B cell (primary cell): ENCODE measurements around the gene CCR5.

Source experiments
- EZH2 ChIP-seq: IDR thresholded peaks from 2 replicates; pipeline ENCODE4 v1.6.1; 2012; ENCODE audit warnings: borderline replicate concordance, low read depth, mild to moderate bottlenecking, moderate library complexity, low read length; ENCODE audit not compliant: insufficient read depth, poor library complexity, severe bottlenecking
- TF ChIP-seq, protein P1 (sequence below): fragments of 200-600 bp; IDR thresholded peaks from one replicate; pipeline ENCODE4 v1.8.0; 2022; ENCODE audit warnings: antibody characterized with exemption, mild to moderate bottlenecking

- TF ChIP-seq, protein P1, sequence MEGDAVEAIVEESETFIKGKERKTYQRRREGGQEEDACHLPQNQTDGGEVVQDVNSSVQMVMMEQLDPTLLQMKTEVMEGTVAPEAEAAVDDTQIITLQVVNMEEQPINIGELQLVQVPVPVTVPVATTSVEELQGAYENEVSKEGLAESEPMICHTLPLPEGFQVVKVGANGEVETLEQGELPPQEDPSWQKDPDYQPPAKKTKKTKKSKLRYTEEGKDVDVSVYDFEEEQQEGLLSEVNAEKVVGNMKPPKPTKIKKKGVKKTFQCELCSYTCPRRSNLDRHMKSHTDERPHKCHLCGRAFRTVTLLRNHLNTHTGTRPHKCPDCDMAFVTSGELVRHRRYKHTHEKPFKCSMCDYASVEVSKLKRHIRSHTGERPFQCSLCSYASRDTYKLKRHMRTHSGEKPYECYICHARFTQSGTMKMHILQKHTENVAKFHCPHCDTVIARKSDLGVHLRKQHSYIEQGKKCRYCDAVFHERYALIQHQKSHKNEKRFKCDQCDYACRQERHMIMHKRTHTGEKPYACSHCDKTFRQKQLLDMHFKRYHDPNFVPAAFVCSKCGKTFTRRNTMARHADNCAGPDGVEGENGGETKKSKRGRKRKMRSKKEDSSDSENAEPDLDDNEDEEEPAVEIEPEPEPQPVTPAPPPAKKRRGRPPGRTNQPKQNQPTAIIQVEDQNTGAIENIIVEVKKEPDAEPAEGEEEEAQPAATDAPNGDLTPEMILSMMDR: no peak
- TF ChIP-seq EZH2: no peak
These were observed 51.9 kb downstream of the CCR5 start for GRCh38 chr3:46422617-46423016.
